ENCODE data around the gene CCL24. TPM values are rescaled to one million over a fixed set of nuclear protein-coding genes. Genes with fewer than 3 reads are reported as not detected.
"Not testable (repeated sequence)": the region's sequence is repeated elsewhere in the genome, so short reads cannot be mapped to it uniquely, and the experiment has no call there.

CCL24 gene
- not detected for total RNA-seq

- Mint-ChIP-seq H3K9me3 (no peaks in the 10 kb centered on the region), H3K36me3 (no peaks in the 10 kb centered on the region), H3K27ac (no peak within 1 kb of the TSS)
- DNase-seq (ENCODE audit: low spot score in 2 of 2) (no peak), ATAC-seq (no peak)
Observed at GRCh38 chr7:75813781-75814236, at the start of gene CCL24. TSS of gene CCL24 (minus strand) at chr7:75813806. CDS start at chr7:75813715, 91 bp downstream.

- ATAC-seq: no peak
- peaks cover 6 to 11% of the 10 kb centered on the region in 2 donors for H3K9me3 Mint-ChIP-seq
- no peak for DNase-seq (ENCODE audit: low spot score in 2 of 2)
- H3K27ac Mint-ChIP-seq: no peak overlapping the region
- no peaks in the 10 kb centered on the region for H3K36me3 Mint-ChIP-seq
Observed at GRCh38 chr7:75861636-75862035, 48.0 kb upstream of the CCL24 start.

- ATAC-seq: no peak
- Mint-ChIP-seq H3K36me3 (no peaks in the 10 kb centered on the region), H3K27ac (peak overlapping the region in 1 of 2 donors; percentile 39), H3K9me3 (peaks cover 6 to 11% of the 10 kb centered on the region in 2 donors)
- DNase-seq (ENCODE audit: low spot score in 2 of 2): no peak
Observed at GRCh38 chr7:75858410-75858809, 44.8 kb upstream of the CCL24 start.

GRCh38 chr7:75856536-75856935, 42.9 kb upstream of the CCL24 start:
- peaks cover 6 to 11% of the 10 kb centered on the region in 2 donors for H3K9me3 Mint-ChIP-seq

GRCh38 chr7:75854813-75855345, 41.3 kb upstream of the CCL24 start:
- DNase-seq (ENCODE audit: low spot score in 2 of 2); ATAC-seq; H3K27ac Mint-ChIP-seq; H3K36me3 Mint-ChIP-seq: not testable (repeated sequence)
- H3K9me3 Mint-ChIP-seq: peaks cover 6 to 11% of the 10 kb centered on the region in 2 donors

More at GRCh38 chr7:75856536-75856935, 42.9 kb upstream of the CCL24 start:
- no peak for ATAC-seq
- H3K27ac Mint-ChIP-seq: no peak overlapping the region
- no peaks in the 10 kb centered on the region for H3K36me3 Mint-ChIP-seq
- DNase-seq (ENCODE audit: low spot score in 2 of 2): no peak

- DNase-seq (ENCODE audit: low spot score in 2 of 2) (no peak), ATAC-seq (no peak)
- Mint-ChIP-seq H3K27ac (no peak overlapping the region), H3K36me3 (no peaks in the 10 kb centered on the region), H3K9me3 (peaks cover 6 to 11% of the 10 kb centered on the region in 2 donors)
Observed at GRCh38 chr7:75854233-75854632, 40.6 kb upstream of the CCL24 start.

- ATAC-seq: no peak
- Mint-ChIP-seq H3K9me3 (no peaks in the 10 kb centered on the region), H3K27ac (no peak overlapping the region), H3K36me3 (no peaks in the 10 kb centered on the region)
- no peak for DNase-seq (ENCODE audit: low spot score in 2 of 2)
Observed at GRCh38 chr7:75850235-75850634, 36.6 kb upstream of the CCL24 start.

- Mint-ChIP-seq H3K27ac (no peak overlapping the region), H3K9me3 (no peaks in the 10 kb centered on the region), H3K36me3 (no peaks in the 10 kb centered on the region)
- ATAC-seq (no peak), DNase-seq (ENCODE audit: low spot score in 2 of 2) (no peak)
Observed at GRCh38 chr7:75849573-75849972, 36.0 kb upstream of the CCL24 start.

- peak overlapping the region in 1 of 2 donors; percentile 58 for H3K27ac Mint-ChIP-seq
- H3K36me3 Mint-ChIP-seq: no peaks in the 10 kb centered on the region
- no peaks in the 10 kb centered on the region for H3K9me3 Mint-ChIP-seq
- ATAC-seq (no peak), DNase-seq (ENCODE audit: low spot score in 2 of 2) (no peak)
Observed at GRCh38 chr7:75847707-75848106, 34.1 kb upstream of the CCL24 start.

- H3K36me3 Mint-ChIP-seq; ATAC-seq; H3K27ac Mint-ChIP-seq; DNase-seq (ENCODE audit: low spot score in 2 of 2); H3K9me3 Mint-ChIP-seq: not testable (repeated sequence)
Observed at GRCh38 chr7:75845132-75845531, 31.5 kb upstream of the CCL24 start.

- Mint-ChIP-seq H3K27ac (no peak overlapping the region), H3K36me3 (no peaks in the 10 kb centered on the region), H3K9me3 (no peaks in the 10 kb centered on the region)
- DNase-seq (ENCODE audit: low spot score in 2 of 2): no peak
- ATAC-seq: no peak
Observed at GRCh38 chr7:75844158-75844557, 30.6 kb upstream of the CCL24 start.

GRCh38 chr7:75843613-75844116, 30.1 kb upstream of the CCL24 start:
- H3K9me3 Mint-ChIP-seq: no peaks in the 10 kb centered on the region
- no peak overlapping the region for H3K27ac Mint-ChIP-seq
- DNase-seq (ENCODE audit: low spot score in 2 of 2) (no peak), ATAC-seq (no peak)
- H3K36me3 Mint-ChIP-seq: no peaks in the 10 kb centered on the region

- DNase-seq (ENCODE audit: low spot score in 2 of 2): peak in 1 of 2 donors; percentile 42
- no peaks in the 10 kb centered on the region for H3K9me3 Mint-ChIP-seq
Observed at GRCh38 chr7:75842836-75843446, 29.3 kb upstream of the CCL24 start.

GRCh38 chr7:75840029-75840428, 26.4 kb upstream of the CCL24 start:
- DNase-seq (ENCODE audit: low spot score in 2 of 2) (no peak), ATAC-seq (no peak)
- Mint-ChIP-seq H3K36me3 (no peaks in the 10 kb centered on the region), H3K27ac (no peak overlapping the region), H3K9me3 (no peaks in the 10 kb centered on the region)

More at GRCh38 chr7:75842836-75843446, 29.3 kb upstream of the CCL24 start:
- peak; percentile 77 to 96 for ATAC-seq
- Mint-ChIP-seq H3K27ac (peak overlapping the region; percentile 15 to 73), H3K36me3 (no peaks in the 10 kb centered on the region)

- DNase-seq (ENCODE audit: low spot score in 2 of 2); ATAC-seq; H3K9me3 Mint-ChIP-seq; H3K36me3 Mint-ChIP-seq; H3K27ac Mint-ChIP-seq: not testable (repeated sequence)
Observed at GRCh38 chr7:75838281-75838930, 24.8 kb upstream of the CCL24 start.

GRCh38 chr7:75836798-75837197, 23.2 kb upstream of the CCL24 start:
- ATAC-seq: no peak

GRCh38 chr7:75835688-75836285, 22.2 kb upstream of the CCL24 start:
- DNase-seq (ENCODE audit: low spot score in 2 of 2) (no peak), ATAC-seq (no peak)
- Mint-ChIP-seq H3K36me3 (no peaks in the 10 kb centered on the region), H3K27ac (no peak overlapping the region), H3K9me3 (no peaks in the 10 kb centered on the region)

More at GRCh38 chr7:75836798-75837197, 23.2 kb upstream of the CCL24 start:
- DNase-seq (ENCODE audit: low spot score in 2 of 2): no peak
- Mint-ChIP-seq H3K9me3 (no peaks in the 10 kb centered on the region), H3K36me3 (no peaks in the 10 kb centered on the region), H3K27ac (no peak overlapping the region)

Data from activated naive CD4-positive, alpha-beta T cell treated with anti-CD3 and anti-CD28 coated beads, Interleukin-2, amount 50 U/mL, for 72 hours (primary cell).